IMR-90 (cell line): ENCODE data around the gene GNG8. TPM values are rescaled to one million over a fixed set of nuclear protein-coding genes. Genes with fewer than 3 reads are reported as not detected.

Experiments used
- ATAC-seq: fragments of 200-7000 bp; cut with Tn5 transposase; 2 replicates; pipeline ENCODE4 v1.9.1; 2020; ENCODE audit warnings: low read depth, mild to moderate bottlenecking, moderate library complexity
- BruUV-seq: library from RNA; stranded (reverse); fragments of 400-500 nt; replicated peaks from 2 replicates; lab custom pipeline; 2021; lab: Mats Ljungman, UMichigan
- CTCF ChIA-PET: fragments of 300-600 bp; formaldehyde crosslinking; extraction: SDS; loops from one replicate; lab custom pipeline; 2021; ENCODE audit warnings: antibody characterized with exemption; lab: Yijun Ruan, JAX
- POLR2A ChIA-PET: fragments of 300-600 bp; sonication (Branson Sonifier 250); formaldehyde crosslinking; loops from one replicate; lab custom pipeline; 2022; ENCODE audit warnings: antibody characterized with exemption; ENCODE audit not compliant: unreplicated experiment; lab: Charles Lee
- DNase-seq: peaks from one replicate; pipeline ENCODE4 v3.0.0; 2013
- H2AFZ ChIP-seq: replicated peaks from 2 replicates; pipeline ENCODE3; 2013; ENCODE audit warnings: low read length, mild to moderate bottlenecking; ENCODE audit not compliant: poor library complexity
- H2AK5ac ChIP-seq: 2 replicates; pipeline ENCODE4 v1.6.1; 2013; ENCODE audit warnings: low read depth, low read length, inconsistent platforms
- H2AK9ac ChIP-seq: replicated peaks from 2 replicates; pipeline ENCODE3; 2013; ENCODE audit warnings: mild to moderate bottlenecking, low read depth, low read length, moderate library complexity; ENCODE audit not compliant: poor library complexity
- H2BK120ac ChIP-seq: 2 replicates; pipeline ENCODE4 v1.6.1; 2013; ENCODE audit warnings: low read depth, low read length, inconsistent platforms
- H2BK15ac ChIP-seq: 3 replicates; pipeline ENCODE4 v1.6.1; 2013; ENCODE audit warnings: low read depth, low read length, inconsistent platforms
- H2BK20ac ChIP-seq: 2 replicates; pipeline ENCODE4 v1.6.1; 2013; ENCODE audit warnings: low read depth, mild to moderate bottlenecking, inconsistent platforms, low read length, moderate library complexity
- H2BK5ac ChIP-seq: 2 replicates; pipeline ENCODE4 v1.6.1; 2013; ENCODE audit warnings: mild to moderate bottlenecking, low read depth, low read length, inconsistent platforms; ENCODE audit not compliant: poor library complexity, severe bottlenecking
- H3K14ac ChIP-seq: replicated peaks from 2 replicates; pipeline ENCODE4 v1.6.1; 2013; ENCODE audit warnings: low read depth, low read length, inconsistent platforms
- H3K18ac ChIP-seq: 2 replicates; pipeline ENCODE4 v1.6.1; 2013; ENCODE audit warnings: low read depth, low read length, control low read depth
- H3K23ac ChIP-seq: 2 replicates; pipeline ENCODE4 v1.6.1; 2013; ENCODE audit warnings: low read depth, low read length, inconsistent platforms
- H3K27ac ChIP-seq: 2 replicates; pipeline ENCODE4 v1.5.1; 2013; ENCODE audit warnings: mild to moderate bottlenecking, control low read depth, low read length; ENCODE audit not compliant: insufficient read depth
- H3K27me3 ChIP-seq: 2 replicates; pipeline ENCODE4 v1.6.1; 2013; ENCODE audit warnings: low read length; ENCODE audit not compliant: control insufficient read depth, insufficient read depth
- H3K36me3 ChIP-seq: 2 replicates; pipeline ENCODE4 v1.6.1; 2013; ENCODE audit warnings: low read length, mixed read lengths; ENCODE audit not compliant: control insufficient read depth, insufficient read depth
- H3K4ac ChIP-seq: 2 replicates; pipeline ENCODE4 v1.6.1; 2013; ENCODE audit warnings: low read depth, low read length, inconsistent platforms
- H3K4me1 ChIP-seq: 2 replicates; pipeline ENCODE4 v1.6.1; 2013; ENCODE audit warnings: low read length, mixed read lengths; ENCODE audit not compliant: control insufficient read depth, insufficient read depth
- H3K4me2 ChIP-seq: 2 replicates; pipeline ENCODE4 v1.6.1; 2013; ENCODE audit warnings: low read depth, mild to moderate bottlenecking, control low read depth, low read length, moderate library complexity
- H3K4me3 ChIP-seq: 2 replicates; pipeline ENCODE4 v1.5.1; 2013; ENCODE audit warnings: low read depth, mild to moderate bottlenecking, control low read depth, low read length, moderate library complexity; ENCODE audit not compliant: insufficient read depth
- H3K56ac ChIP-seq: 2 replicates; pipeline ENCODE4 v1.6.1; 2013; ENCODE audit warnings: low read length, inconsistent platforms; ENCODE audit not compliant: insufficient read depth; ENCODE audit errors: extremely low read depth
- H3K79me1 ChIP-seq, 2 experiments: 2 replicates each; pipeline ENCODE4 v1.6.1; 2013; ENCODE audit warnings: low read length in 2 of 2, inconsistent platforms in 1 of 2, low read depth in 1 of 2
- H3K9ac ChIP-seq: 2 replicates; pipeline ENCODE4 v1.6.1; 2013; ENCODE audit warnings: low read depth, low read length, control low read depth
- H3K9me1 ChIP-seq: 2 replicates; pipeline ENCODE4 v1.6.1; 2013; ENCODE audit warnings: low read length, inconsistent platforms; ENCODE audit not compliant: insufficient read depth
- H3K9me3 ChIP-seq: 2 replicates; pipeline ENCODE4 v1.6.1; 2013; ENCODE audit warnings: low read length; ENCODE audit not compliant: control insufficient read depth, insufficient read depth
- H4K20me1 ChIP-seq: 2 replicates; pipeline ENCODE4 v1.6.1; 2013; ENCODE audit warnings: low read length, inconsistent platforms; ENCODE audit not compliant: insufficient read depth
- H4K5ac ChIP-seq: 2 replicates; pipeline ENCODE4 v1.6.1; 2013; ENCODE audit warnings: mild to moderate bottlenecking, low read depth, low read length, control low read depth
- H4K8ac ChIP-seq, 2 experiments: 2 replicates each; pipeline ENCODE4 v1.6.1; 2013; ENCODE audit warnings: low read depth in 2 of 2, low read length in 2 of 2, control low read depth in 1 of 2, inconsistent platforms in 1 of 2
- H4K91ac ChIP-seq: 2 replicates; pipeline ENCODE4 v1.6.1; 2013; ENCODE audit warnings: low read depth, low read length, inconsistent platforms; ENCODE audit not compliant: insufficient read depth
- BHLHE40 ChIP-seq: fragments of 150-350 bp; IDR thresholded peaks from 2 replicates; pipeline ENCODE4 v1.6.1; 2016; ENCODE audit warnings: mild to moderate bottlenecking, low read depth, low read length
- CEBPB ChIP-seq: IDR thresholded peaks from 2 replicates; pipeline ENCODE4 v1.6.1; 2012; ENCODE audit warnings: low read depth, low read length, improper control_type of control experiment
- CHD1 ChIP-seq: IDR thresholded peaks from 2 replicates; pipeline ENCODE4 v1.6.1; 2012; ENCODE audit warnings: low read depth, low read length, improper control_type of control experiment
- ELK1 ChIP-seq: fragments of 150-350 bp; IDR thresholded peaks from 2 replicates; pipeline ENCODE4 v1.6.1; 2016; ENCODE audit warnings: low read depth, mild to moderate bottlenecking, low read length, moderate library complexity, borderline replicate concordance
- FOS ChIP-seq: fragments of 150-350 bp; IDR thresholded peaks from 2 replicates; pipeline ENCODE4 v1.6.1; 2016; ENCODE audit warnings: low read depth, low read length
- MAFK ChIP-seq: IDR thresholded peaks from 2 replicates; pipeline ENCODE4 v1.6.1; 2012; ENCODE audit warnings: low read depth, low read length, improper control_type of control experiment
- MAZ ChIP-seq: IDR thresholded peaks from 2 replicates; pipeline ENCODE4 v1.6.1; 2012; ENCODE audit warnings: low read depth, mild to moderate bottlenecking, low read length, improper control_type of control experiment, moderate library complexity, borderline replicate concordance
- MXI1 ChIP-seq: IDR thresholded peaks from 2 replicates; pipeline ENCODE4 v1.6.1; 2012; ENCODE audit warnings: low read depth, mild to moderate bottlenecking, low read length, moderate library complexity, borderline replicate concordance
- NFE2L2 ChIP-seq: fragments of 150-350 bp; IDR thresholded peaks from 2 replicates; pipeline ENCODE4 v1.6.1; 2016; ENCODE audit warnings: low read depth, mild to moderate bottlenecking, low read length
- POLR2A ChIP-seq: IDR thresholded peaks from 2 replicates; pipeline ENCODE4 v1.6.1; 2012; ENCODE audit warnings: mild to moderate bottlenecking, low read depth, low read length
- RCOR1 ChIP-seq: IDR thresholded peaks from 2 replicates; pipeline ENCODE4 v1.6.1; 2012; ENCODE audit warnings: mild to moderate bottlenecking, low read length, improper control_type of control experiment; ENCODE audit not compliant: insufficient replicate concordance
- RFX5 ChIP-seq: IDR thresholded peaks from 2 replicates; pipeline ENCODE4 v1.8.0; 2012; ENCODE audit warnings: low read depth, mild to moderate bottlenecking, low read length, moderate library complexity
- SMC3 ChIP-seq: fragments of 150-350 bp; IDR thresholded peaks from 2 replicates; pipeline ENCODE4 v1.6.1; 2016; ENCODE audit warnings: low read depth, mild to moderate bottlenecking, antibody characterized with exemption, low read length, moderate library complexity
- USF2 ChIP-seq: fragments of 150-350 bp; IDR thresholded peaks from 2 replicates; pipeline ENCODE4 v1.6.1; 2017; ENCODE audit warnings: mild to moderate bottlenecking, antibody characterized with exemption, low read length, low read depth
- WGBS, 2 experiments: methylation state at CpG; one replicate each; pipeline versions ENCODE4 v1.1.5 to v1.1.7; 2013; ENCODE audit warnings: missing lambda C conversion rate in 2 of 2; ENCODE audit not compliant: insufficient read length in 1 of 2; ENCODE audit errors: extremely low coverage in 2 of 2; 5-methylcytosine and 5-hydroxymethylcytosine counted together
- dilution Hi-C: fragments of 300-500 bp; cut with HindIII; formaldehyde crosslinking; loops from one replicate; pipeline ENCODE4 v1.14.3; 2018; ENCODE audit warnings: low sequenced_read_pairs; ENCODE audit not compliant: unreplicated experiment
- in situ Hi-C: fragments of 300-500 bp; cut with MboI; formaldehyde crosslinking; loops from 3 replicates; pipeline ENCODE4 v1.14.3; 2019; ENCODE audit warnings: low sequenced_read_pairs, inconsistent platforms, mixed read lengths
- intact Hi-C: fragments of 100-400 bp; cut with micrococcal nuclease; formaldehyde crosslinking; loops from 2 replicates; pipeline ENCODE4 v1.10.0; 2022
- polyA plus RNA-seq, 3 experiments: library from polyadenylated mRNA; depleted of rRNA; stranded (reverse); fragments of >200 nt; gene quantifications; 2 replicates each; pipeline ENCODE4 v1.2.3, GENCODE V29; 2012; ENCODE audit warnings: low replicate concordance in 1 of 3
- total RNA-seq: library from RNA; depleted of rRNA; stranded (reverse); fragments of >200 nt; gene quantifications from 2 replicates; pipeline ENCODE4 v1.2.3, GENCODE V29; 2012

The GNG8 gene
- total and polyA plus RNA-seq, 2 of the 4 experiments (the other 2 are of a cell fraction): not detected

GRCh38 chr19:46629546-46630025 lies 6.4 kb downstream of the GNG8 start:
- DNase-seq: no peak
- CTCF ChIA-PET: interaction anchor here (1.1 kb wide), 1 partner anchor 16 kb away, joined by 3 read pairs; no protein-coding TSS in a partner anchor

More at GRCh38 chr19:46629546-46630025, 6.4 kb downstream of the GNG8 start:
- no peak overlapping the region for H3K9ac ChIP-seq
- no peak for ATAC-seq
- H2BK120ac ChIP-seq: peak overlapping the region; percentile 23; the same call in 1 of the 2 replicates
- POLR2A ChIA-PET: no interaction called here
- no peak overlapping the region for H4K8ac ChIP-seq
- H3K56ac ChIP-seq: no peak overlapping the region
- peaks cover 0 to 3% of the 10 kb centered on the region in 2 experiments; a peak in 1 of 4 replicates for H3K79me1 ChIP-seq
- intact Hi-C loops (no loop called here), dilution Hi-C loops (no loop called here), in situ Hi-C loops (no loop called here)
- no peak for TF ChIP-seq RFX5
- no peak for TF ChIP-seq CEBPB
- TF ChIP-seq MXI1: no peak
- TF ChIP-seq USF2: no peak
- TF ChIP-seq MAZ: no peak
- TF ChIP-seq FOS: no peak
- no peak for TF ChIP-seq BHLHE40
- TF ChIP-seq POLR2A: no peak
- no peak for TF ChIP-seq RCOR1
- no peak for TF ChIP-seq NFE2L2
- TF ChIP-seq CHD1: no peak
- TF ChIP-seq ELK1: no peak
- no peak for TF ChIP-seq MAFK
- no peak for TF ChIP-seq SMC3
- WGBS, 2 experiments: 84% methylated on average over 9 of the region's 15 CpGs; no CpG with 5 or more reads in 1 of the 2 experiments
- H3K9me3 ChIP-seq: no peaks in the 10 kb centered on the region
- H3K14ac ChIP-seq: no peak overlapping the region
- no peak overlapping the region for H3K23ac ChIP-seq
- no peak overlapping the region for H3K18ac ChIP-seq
- H2BK20ac ChIP-seq: no peak overlapping the region
- H3K36me3 ChIP-seq: no peaks in the 10 kb centered on the region
- H2AFZ ChIP-seq: peak overlapping the region; percentile 61
- no peak overlapping the region for H3K4ac ChIP-seq
- peaks cover 14% of the 10 kb centered on the region for H3K9me1 ChIP-seq
- H3K27me3 ChIP-seq: no peaks in the 10 kb centered on the region
- no peak overlapping the region; the same call in 2 of the 3 replicates for H2BK15ac ChIP-seq
- peaks cover 25% of the 10 kb centered on the region for H3K4me1 ChIP-seq
- no peak overlapping the region for H4K91ac ChIP-seq
- no TSS peak for BruUV-seq
- no peak overlapping the region for H3K4me2 ChIP-seq
- peak overlapping the region; percentile 83; the same call in 1 of the 2 replicates for H2AK5ac ChIP-seq
- H4K5ac ChIP-seq: no peak overlapping the region
- H3K4me3 ChIP-seq: no peak overlapping the region
- no peak overlapping the region for H2BK5ac ChIP-seq
- H2AK9ac ChIP-seq: peak overlapping the region; percentile 28
- H3K27ac ChIP-seq: no peak overlapping the region
- no peaks in the 10 kb centered on the region for H4K20me1 ChIP-seq
